Measurements from ENCODE around the gene CEACAM5.

GRCh38 chr19:41707502-41707812 is 969 bp upstream of the CEACAM5 start:
- peak in 1 of 6 experiments; percentile 18 for TF ChIP-seq CTCF (IDR thresholded peaks at IDR 0.05)
- TF ChIP-seq POLR2A (IDR thresholded peaks at IDR 0.05), result no peak

Data from esophagus squamous epithelium (tissue), 4 donors.